ENCODE results near the gene PKNOX2. TPM values are rescaled to one million over a fixed set of nuclear protein-coding genes. Genes with fewer than 3 reads are reported as not detected.

PKNOX2 gene
- total RNA-seq, 2 donors from 2014 or later: 4.0 to 6.9 TPM

DNA sequence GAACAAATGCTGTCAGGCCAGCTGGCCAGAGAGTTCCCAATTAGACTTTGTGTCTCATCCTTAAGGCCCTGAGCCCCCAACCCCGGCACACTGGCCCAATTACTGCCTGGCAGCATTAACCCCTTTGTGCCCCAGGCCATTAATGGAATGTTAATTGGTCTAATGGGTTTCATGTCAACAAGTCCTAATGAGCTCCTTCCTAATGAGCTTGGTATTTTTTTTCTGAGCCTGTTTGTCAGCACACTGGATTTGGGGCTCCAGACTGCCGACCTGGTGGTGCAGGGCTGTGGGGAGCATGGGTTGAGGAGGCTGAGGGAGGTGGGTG is 182.7 kb downstream of the PKNOX2 start:
- H3K27ac Mint-ChIP-seq: no peak overlapping the region
- peaks cover 19% of the 10 kb centered on the region for H3K27me3 Mint-ChIP-seq (ENCODE audit: insufficient read depth)

GRCh38 chr11:125348141-125348651 is 183.6 kb downstream of the PKNOX2 start:
- TF ChIP-seq CTCF (conservative IDR thresholded peaks at IDR 0.05): no peak
- H3K27me3 ChIP-seq (ENCODE audit: control insufficient read depth, insufficient read depth, low read length, poor library complexity, severe bottlenecking): peaks cover 6% of the 10 kb centered on the region
- H3K4me3 ChIP-seq (ENCODE audit: low read length): no peak overlapping the region
- H3K4me1 ChIP-seq (ENCODE audit: control insufficient read depth, insufficient read depth, low read length): peaks cover 3% of the 10 kb centered on the region
- peaks cover 19% of the 10 kb centered on the region for H3K27me3 Mint-ChIP-seq (ENCODE audit: insufficient read depth)
- no peak overlapping the region for H3K27ac Mint-ChIP-seq
- H3K27ac ChIP-seq (ENCODE audit: low read depth, low read length): peak overlapping the region; percentile 87
- H3K9me3 ChIP-seq (ENCODE audit: control insufficient read depth, low read length): no peaks in the 10 kb centered on the region
- H3K36me3 Mint-ChIP-seq (ENCODE audit: low read depth): no peaks in the 10 kb centered on the region
- no peak overlapping the region for H3K4me3 Mint-ChIP-seq
- H3K36me3 ChIP-seq (ENCODE audit: control insufficient read depth, insufficient read depth, low read length): no peaks in the 10 kb centered on the region
- H3K9me3 Mint-ChIP-seq: no peaks in the 10 kb centered on the region
- 54 to 79% methylated on average over 7 to 13 of the region's 13 CpGs for WGBS, 2 experiments (ENCODE audit: insufficient coverage in 1 of 2, insufficient read length in 1 of 2)
- no peak overlapping the region for H3K9ac ChIP-seq (ENCODE audit: extremely low read depth, low read length, poor library complexity, severe bottlenecking)
- no peak for DNase-seq
- peaks cover 34% of the 10 kb centered on the region for H3K4me1 Mint-ChIP-seq

More for the DNA sequence above, 182.7 kb downstream of the PKNOX2 start:
- Histone ChIP-seq H3K4me3 (ENCODE audit: low read length) (no peak overlapping the region), H3K27me3 (ENCODE audit: control insufficient read depth, insufficient read depth, low read length, poor library complexity, severe bottlenecking) (peaks cover 6% of the 10 kb centered on the region), H3K9ac (ENCODE audit: extremely low read depth, low read length, poor library complexity, severe bottlenecking) (no peak overlapping the region), H3K27ac (ENCODE audit: low read depth, low read length) (no peak overlapping the region), H3K9me3 (ENCODE audit: control insufficient read depth, low read length) (no peaks in the 10 kb centered on the region), H3K4me1 (ENCODE audit: control insufficient read depth, insufficient read depth, low read length) (peaks cover 3% of the 10 kb centered on the region), H3K36me3 (ENCODE audit: control insufficient read depth, insufficient read depth, low read length) (no peaks in the 10 kb centered on the region)
- no peak for TF ChIP-seq CTCF (conservative IDR thresholded peaks at IDR 0.05)
- WGBS, 2 experiments (ENCODE audit: insufficient coverage in 1 of 2, insufficient read length in 1 of 2): 73 to 77% methylated on average over 2 of the region's 2 CpGs
- H3K4me1 Mint-ChIP-seq: peaks cover 43% of the 10 kb centered on the region
- DNase-seq: no peak
- H3K36me3 Mint-ChIP-seq (ENCODE audit: low read depth): no peaks in the 10 kb centered on the region
- no peak overlapping the region for H3K4me3 Mint-ChIP-seq
- no peaks in the 10 kb centered on the region for H3K9me3 Mint-ChIP-seq

- 19 to 39% methylated on average over 8 to 9 of the region's 9 CpGs for WGBS, 2 experiments (ENCODE audit: insufficient coverage in 1 of 2, insufficient read length in 1 of 2)
- TF ChIP-seq CTCF (conservative IDR thresholded peaks at IDR 0.05): peak; percentile 96
- H3K27ac Mint-ChIP-seq: no peak overlapping the region
- Histone ChIP-seq H3K36me3 (ENCODE audit: control insufficient read depth, insufficient read depth, low read length) (no peaks in the 10 kb centered on the region), H3K9me3 (ENCODE audit: control insufficient read depth, low read length) (no peaks in the 10 kb centered on the region), H3K4me1 (ENCODE audit: control insufficient read depth, insufficient read depth, low read length) (peaks cover 3% of the 10 kb centered on the region), H3K27ac (ENCODE audit: low read depth, low read length) (peak overlapping the region; percentile 87), H3K4me3 (ENCODE audit: low read length) (no peak overlapping the region), H3K27me3 (ENCODE audit: control insufficient read depth, insufficient read depth, low read length, poor library complexity, severe bottlenecking) (peaks cover 6% of the 10 kb centered on the region), H3K9ac (ENCODE audit: extremely low read depth, low read length, poor library complexity, severe bottlenecking) (no peak overlapping the region)
- no peaks in the 10 kb centered on the region for H3K9me3 Mint-ChIP-seq
- no peak overlapping the region for H3K4me3 Mint-ChIP-seq
- H3K4me1 Mint-ChIP-seq: peaks cover 28% of the 10 kb centered on the region
- H3K36me3 Mint-ChIP-seq (ENCODE audit: low read depth): no peaks in the 10 kb centered on the region
- H3K27me3 Mint-ChIP-seq (ENCODE audit: insufficient read depth): peaks cover 17% of the 10 kb centered on the region
- peak; percentile 95 for DNase-seq
Observed at GRCh38 chr11:125348674-125349309, 184.2 kb downstream of the PKNOX2 start.

Measured in endodermal cell (in vitro differentiated cells).